Trophoblast cell (in vitro differentiated cells and primary cell): ENCODE results near the gene ATF3.

Experiments used
- DNase-seq, 2 donors: peaks; one replicate each; pipeline ENCODE4 v3.0.0-alpha.2; 2016
- H2AFZ ChIP-seq: 2 replicates; pipeline ENCODE4 v1.6.1; 2013; ENCODE audit warnings: low read length, moderate library complexity, mild to moderate bottlenecking; ENCODE audit not compliant: insufficient read depth, poor library complexity
- H2AK5ac ChIP-seq: 2 replicates; pipeline ENCODE4 v1.6.1; 2013; ENCODE audit warnings: mild to moderate bottlenecking, low read length
- H2BK120ac ChIP-seq: 2 replicates; pipeline ENCODE4 v1.6.1; 2013; ENCODE audit warnings: low read length, mild to moderate bottlenecking, moderate library complexity; ENCODE audit not compliant: insufficient read depth, poor library complexity
- H2BK12ac ChIP-seq: 2 replicates; pipeline ENCODE4 v1.6.1; 2013; ENCODE audit warnings: mild to moderate bottlenecking, low read length, moderate library complexity
- H2BK5ac ChIP-seq: 2 replicates; pipeline ENCODE4 v1.6.1; 2013; ENCODE audit warnings: low read length, low read depth, moderate library complexity, mild to moderate bottlenecking; ENCODE audit not compliant: poor library complexity
- H3K14ac ChIP-seq: 2 replicates; pipeline ENCODE4 v1.6.1; 2013; ENCODE audit warnings: mild to moderate bottlenecking, low read length
- H3K18ac ChIP-seq: 2 replicates; pipeline ENCODE4 v1.6.1; 2013; ENCODE audit warnings: mild to moderate bottlenecking, low read length
- H3K23ac ChIP-seq: 2 replicates; pipeline ENCODE4 v1.6.1; 2013; ENCODE audit warnings: low read length
- H3K27ac ChIP-seq: 2 replicates; pipeline ENCODE4 v1.5.1; 2013; ENCODE audit warnings: low read depth, mild to moderate bottlenecking, inconsistent platforms, low read length, moderate library complexity
- H3K27me3 ChIP-seq: 2 replicates; pipeline ENCODE4 v1.6.1; 2013; ENCODE audit warnings: inconsistent platforms, mild to moderate bottlenecking, low read length, moderate library complexity; ENCODE audit not compliant: insufficient read depth
- H3K36me3 ChIP-seq, 2 experiments: 1 replicate in 1 of 2; 2 replicates in 1 of 2; pipeline ENCODE4 v1.6.1; 2013; ENCODE audit warnings: low read length in 2 of 2, mild to moderate bottlenecking in 2 of 2, moderate library complexity in 1 of 2; ENCODE audit not compliant: insufficient read depth in 2 of 2, control insufficient read depth in 1 of 2
- H3K4ac ChIP-seq: 2 replicates; pipeline ENCODE4 v1.6.1; 2013; ENCODE audit warnings: low read depth, mild to moderate bottlenecking, low read length, moderate library complexity
- H3K4me1 ChIP-seq, 2 experiments: 1 replicate in 1 of 2; 2 replicates in 1 of 2; pipeline ENCODE4 v1.6.1; 2013; ENCODE audit warnings: low read length in 2 of 2, mild to moderate bottlenecking in 2 of 2, moderate library complexity in 1 of 2; ENCODE audit not compliant: insufficient read depth in 2 of 2, control insufficient read depth in 1 of 2
- H3K4me2 ChIP-seq: 2 replicates; pipeline ENCODE4 v1.6.1; 2013; ENCODE audit warnings: inconsistent platforms, mild to moderate bottlenecking, low read length, moderate library complexity
- H3K4me3 ChIP-seq: 2 replicates; pipeline ENCODE4 v1.5.1; 2013; ENCODE audit warnings: mild to moderate bottlenecking, low read depth, low read length, inconsistent platforms
- H3K79me1 ChIP-seq: one replicate; pipeline ENCODE4 v1.6.1; 2013; ENCODE audit warnings: low read length
- H3K79me2 ChIP-seq: 2 replicates; pipeline ENCODE4 v1.6.1; 2013; ENCODE audit warnings: low read length, mild to moderate bottlenecking; ENCODE audit not compliant: control insufficient read depth, insufficient read depth, poor library complexity
- H3K9ac ChIP-seq: 2 replicates; pipeline ENCODE4 v1.6.1; 2013; ENCODE audit warnings: mild to moderate bottlenecking, low read length
- H3K9me3 ChIP-seq: 2 replicates; pipeline ENCODE4 v1.6.1; 2013; ENCODE audit warnings: low read depth, mild to moderate bottlenecking, control low read depth, inconsistent platforms, low read length; ENCODE audit not compliant: insufficient read depth
- H4K12ac ChIP-seq: 2 replicates; pipeline ENCODE4 v1.6.1; 2013; ENCODE audit warnings: low read depth, mild to moderate bottlenecking, low read length, moderate library complexity
- H4K8ac ChIP-seq: 2 replicates; pipeline ENCODE4 v1.6.1; 2013; ENCODE audit warnings: low read depth, mild to moderate bottlenecking, low read length, moderate library complexity
- H4K91ac ChIP-seq: one replicate; pipeline ENCODE4 v1.6.1; 2013; ENCODE audit warnings: low read depth, mild to moderate bottlenecking, low read length, moderate library complexity
- WGBS: extraction: QIAGEN DNeasy Blood & Tissue Kit; methylation state at CpG from one replicate; pipeline ENCODE4 v1.1.7; 2013; ENCODE audit warnings: missing lambda C conversion rate; ENCODE audit not compliant: insufficient read length, insufficient coverage; ENCODE audit errors: extremely low coverage; 5-methylcytosine and 5-hydroxymethylcytosine counted together

The ATF3 gene

GRCh38 chr1:212634252-212634651, 25.7 kb downstream of the ATF3 start:
- H3K79me1 ChIP-seq, result no peaks in the 10 kb centered on the region
- no peaks in the 10 kb centered on the region for H3K36me3 ChIP-seq
- H2BK5ac ChIP-seq, result no peak overlapping the region
- no peak overlapping the region for H3K4me3 ChIP-seq
- no peak for DNase-seq
- H2AK5ac ChIP-seq, result no peak overlapping the region
- H3K18ac ChIP-seq, result no peak overlapping the region
- no peak overlapping the region for H4K91ac ChIP-seq
- no peak overlapping the region for H3K4me2 ChIP-seq
- H2AFZ ChIP-seq, result no peak overlapping the region
- H4K12ac ChIP-seq, result no peak overlapping the region
- no peak overlapping the region for H4K8ac ChIP-seq
- peaks cover 2% of the 10 kb centered on the region for H3K9me3 ChIP-seq
- H3K4ac ChIP-seq, result no peak overlapping the region
- H3K27me3 ChIP-seq, result no peaks in the 10 kb centered on the region
- no CpG with 5 or more reads among the region's 2 CpGs for WGBS
- no peak overlapping the region for H3K14ac ChIP-seq
- H2BK12ac ChIP-seq, result no peak overlapping the region
- H3K9ac ChIP-seq, result no peak overlapping the region
- H3K4me1 ChIP-seq, result peaks cover 5 to 9% of the 10 kb centered on the region in 2 experiments
- H3K79me2 ChIP-seq, result no peaks in the 10 kb centered on the region
- H3K27ac ChIP-seq, result no peak overlapping the region
- no peak overlapping the region for H2BK120ac ChIP-seq
- H3K23ac ChIP-seq, result no peak overlapping the region

DNA sequence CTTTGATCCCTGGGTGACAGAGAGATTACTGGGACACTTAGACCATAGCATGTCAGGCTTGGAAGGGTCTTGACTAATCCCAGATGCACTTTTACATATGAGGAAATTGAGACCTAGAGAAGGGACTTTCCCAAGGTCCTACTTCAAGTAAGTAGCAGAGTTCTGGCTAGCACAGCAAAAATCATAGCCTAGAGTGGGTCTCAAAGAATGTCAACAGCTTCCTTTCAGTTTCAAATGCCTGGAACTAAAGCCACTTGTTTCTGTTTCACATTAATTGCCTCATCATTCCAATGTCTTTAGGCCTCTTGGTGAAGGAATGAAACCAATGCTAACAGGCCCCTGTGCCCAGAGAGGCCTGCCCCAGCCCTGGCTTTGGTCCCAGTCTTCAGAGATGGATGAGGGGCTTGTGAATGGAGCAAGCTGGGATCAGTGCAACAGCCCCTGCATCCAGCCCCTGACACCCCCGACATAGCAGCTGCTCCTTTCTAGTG, 26.6 kb downstream of the ATF3 start:
- Histone ChIP-seq H2BK120ac (no peak overlapping the region), H3K4me2 (no peak overlapping the region), H2BK12ac (no peak overlapping the region), H3K14ac (no peak overlapping the region), H3K9ac (no peak overlapping the region), H2AK5ac (no peak overlapping the region), H3K23ac (no peak overlapping the region), H3K4me1 (peaks cover 0 to 4% of the 10 kb centered on the region in 2 experiments), H2AFZ (no peak overlapping the region), H3K18ac (no peak overlapping the region), H2BK5ac (no peak overlapping the region), H3K79me2 (no peaks in the 10 kb centered on the region), H3K27ac (no peak overlapping the region), H3K27me3 (no peaks in the 10 kb centered on the region), H3K4me3 (no peak overlapping the region), H3K4ac (no peak overlapping the region), H4K91ac (no peak overlapping the region), H3K9me3 (peaks cover 2% of the 10 kb centered on the region), H4K12ac (no peak overlapping the region), H4K8ac (no peak overlapping the region), H3K36me3 (no peaks in the 10 kb centered on the region), H3K79me1 (no peaks in the 10 kb centered on the region)
- no CpG with 5 or more reads among the region's 1 CpG for WGBS
- DNase-seq, result peak in 1 of 2 donors; percentile 40

DNA sequence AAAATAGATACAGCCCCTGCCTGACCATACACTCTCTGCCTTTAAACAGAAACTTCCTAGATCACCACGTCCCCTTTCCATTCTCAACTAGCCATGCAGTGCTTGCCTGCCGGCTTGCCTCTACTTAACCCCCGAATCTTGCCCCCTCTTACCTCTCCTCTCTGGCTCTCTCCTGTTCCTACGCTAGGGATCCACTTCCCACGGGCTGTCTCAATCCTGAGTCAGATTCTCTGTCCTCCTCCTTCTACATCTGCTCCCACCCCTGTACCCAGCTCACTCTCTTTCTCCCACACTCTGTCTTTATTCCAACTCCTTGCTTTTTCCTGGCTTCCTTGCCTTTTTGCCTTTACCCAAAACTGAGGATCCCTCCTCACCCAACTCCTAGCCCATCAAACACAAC, 29.3 kb downstream of the ATF3 start:
- no peaks in the 10 kb centered on the region for H3K27me3 ChIP-seq
- H3K27ac ChIP-seq, result no peak overlapping the region
- no peaks in the 10 kb centered on the region for H3K79me2 ChIP-seq
- peaks cover 2% of the 10 kb centered on the region for H3K9me3 ChIP-seq
- H3K18ac ChIP-seq, result no peak overlapping the region
- H3K9ac ChIP-seq, result no peak overlapping the region
- H4K12ac ChIP-seq, result no peak overlapping the region
- peaks cover 0 to 4% of the 10 kb centered on the region in 2 experiments for H3K4me1 ChIP-seq
- no peaks in the 10 kb centered on the region for H3K36me3 ChIP-seq
- no peak overlapping the region for H3K14ac ChIP-seq
- H2BK120ac ChIP-seq, result no peak overlapping the region
- no peak overlapping the region for H4K91ac ChIP-seq
- H4K8ac ChIP-seq, result no peak overlapping the region
- H2AFZ ChIP-seq, result no peak overlapping the region
- no peak overlapping the region for H2AK5ac ChIP-seq
- H3K4ac ChIP-seq, result no peak overlapping the region
- no peak overlapping the region for H2BK5ac ChIP-seq
- H2BK12ac ChIP-seq, result no peak overlapping the region
- DNase-seq, result no peak
- H3K79me1 ChIP-seq, result no peaks in the 10 kb centered on the region
- H3K4me3 ChIP-seq, result no peak overlapping the region
- WGBS, result no CpG with 5 or more reads among the region's 5 CpGs
- no peak overlapping the region for H3K23ac ChIP-seq
- H3K4me2 ChIP-seq, result no peak overlapping the region

- H3K4me2 ChIP-seq, result no peak overlapping the region
- no peaks in the 10 kb centered on the region for H3K36me3 ChIP-seq
- no peak overlapping the region for H4K8ac ChIP-seq
- no peak overlapping the region for H3K4ac ChIP-seq
- no peak overlapping the region for H3K23ac ChIP-seq
- H3K79me1 ChIP-seq, result no peaks in the 10 kb centered on the region
- H3K9me3 ChIP-seq, result peaks cover 2% of the 10 kb centered on the region
- no peak overlapping the region for H2AFZ ChIP-seq
- no peak overlapping the region for H2BK120ac ChIP-seq
- DNase-seq, result no peak
- H3K18ac ChIP-seq, result no peak overlapping the region
- no peak overlapping the region for H2BK12ac ChIP-seq
- no peaks in the 10 kb centered on the region for H3K27me3 ChIP-seq
- H3K4me1 ChIP-seq, result peaks cover 0 to 4% of the 10 kb centered on the region in 2 experiments
- no peak overlapping the region for H2AK5ac ChIP-seq
- no peak overlapping the region for H2BK5ac ChIP-seq
- no CpG with 5 or more reads among the region's 4 CpGs for WGBS
- H3K14ac ChIP-seq, result no peak overlapping the region
- no peaks in the 10 kb centered on the region for H3K79me2 ChIP-seq
- H4K12ac ChIP-seq, result no peak overlapping the region
- no peak overlapping the region for H3K27ac ChIP-seq
- no peak overlapping the region for H4K91ac ChIP-seq
- no peak overlapping the region for H3K9ac ChIP-seq
- no peak overlapping the region for H3K4me3 ChIP-seq
Measured at GRCh38 chr1:212638492-212639151, 30.1 kb downstream of the ATF3 start.
